Cardiac muscle cell (in vitro differentiated cells and primary cell): ENCODE measurements around the gene FOXRED1. TPM values are rescaled to one million over a fixed set of nuclear protein-coding genes. Genes with fewer than 3 reads are reported as not detected.

Source experiments
- DNase-seq, 2 donors: peaks; one replicate each; pipeline versions ENCODE4 v3.0.0 to v3.0.0-alpha.2; 2010 to 2017; ENCODE audit warnings: low read depth in 1 of 2, low spot score in 1 of 2
- H3K27ac ChIP-seq: fragments of 200-600 bp; sonication (generic); 2 replicates; pipeline ENCODE4 v1.5.1; 2016
- H3K27me3 ChIP-seq: fragments of 200-600 bp; sonication (generic); 2 replicates; pipeline ENCODE4 v1.6.0; 2016; ENCODE audit warnings: control low read depth
- H3K36me3 ChIP-seq: fragments of 200-600 bp; sonication (generic); 2 replicates; pipeline ENCODE4 v1.5.1; 2016; ENCODE audit warnings: control low read depth
- H3K4me1 ChIP-seq: fragments of 200-600 bp; sonication (generic); 2 replicates; pipeline ENCODE4 v1.8.1; 2017; ENCODE audit warnings: low read depth, mild to moderate bottlenecking, mixed run types
- H3K4me3 ChIP-seq: fragments of 200-600 bp; sonication (generic); 2 replicates; pipeline ENCODE4 v1.5.1; 2016; ENCODE audit warnings: mild to moderate bottlenecking
- H3K9me3 ChIP-seq: fragments of 200-600 bp; sonication (generic); 2 replicates; pipeline ENCODE4 v1.5.1; 2017; ENCODE audit warnings: low read depth, mild to moderate bottlenecking, control low read depth
- CTCF ChIP-seq: IDR thresholded peaks from 2 replicates; pipeline ENCODE4 v1.5.1; 2012; ENCODE audit warnings: low read depth, mild to moderate bottlenecking, low read length
- polyA plus RNA-seq: library from polyadenylated mRNA; unstranded; fragments of >200 nt; fragmentation: Nextera tagmentation; extraction: Ambion mirVana; gene quantifications from 2 replicates; pipeline ENCODE4 v1.2.1, GENCODE V29; 2016
- total RNA-seq: library from RNA; depleted of rRNA; stranded (reverse); fragments of >200 nt; gene quantifications from 2 replicates; pipeline ENCODE4 v1.2.3, GENCODE V29; 2016

The FOXRED1 gene
- total and polyA plus RNA-seq, 2 experiments from 2014 or later, result 38.5 to 68.5 TPM

- H3K9me3 ChIP-seq, result no peaks in the 10 kb centered on the region
- TF ChIP-seq CTCF, result no peak
- H3K4me1 ChIP-seq, result no peaks in the 10 kb centered on the region
- no peaks in the 10 kb centered on the region for H3K36me3 ChIP-seq
- no peak overlapping the region for H3K4me3 ChIP-seq
- no peaks in the 10 kb centered on the region for H3K27me3 ChIP-seq
- H3K27ac ChIP-seq, result no peak overlapping the region
- no peak for DNase-seq
Observed at GRCh38 chr11:126293726-126294125, 24.8 kb downstream of the FOXRED1 start.

GRCh38 chr11:126297004-126297403 is 28.1 kb downstream of the FOXRED1 start:
- Histone ChIP-seq H3K27ac (no peak overlapping the region), H3K4me3 (no peak overlapping the region), H3K4me1 (no peaks in the 10 kb centered on the region)

GRCh38 chr11:126303623-126304456 is 34.9 kb downstream of the FOXRED1 start, which contains the start of gene DCPS:
Gene DCPS (plus strand): TSS chr11:126304060. CDS start chr11:126304081, 21 bp downstream.
- Histone ChIP-seq H3K36me3 (no peaks in the 10 kb centered on the region), H3K4me1 (peaks cover 4% of the 10 kb centered on the region), H3K27ac (peak within 1 kb of the TSS; percentile 77), H3K9me3 (no peaks in the 10 kb centered on the region), H3K27me3 (no peaks in the 10 kb centered on the region), H3K4me3 (peak within 1 kb of the TSS; percentile 49)
- peak; percentile 92 to 95 for DNase-seq
- TF ChIP-seq CTCF, result no peak

More at GRCh38 chr11:126297004-126297403, 28.1 kb downstream of the FOXRED1 start:
- TF ChIP-seq CTCF, result no peak
- no peaks in the 10 kb centered on the region for H3K27me3 ChIP-seq
- DNase-seq, result no peak
- no peaks in the 10 kb centered on the region for H3K36me3 ChIP-seq
- H3K9me3 ChIP-seq, result no peaks in the 10 kb centered on the region

GRCh38 chr11:126304457-126305075 is 35.6 kb downstream of the FOXRED1 start:
- no peak for DNase-seq
- H3K4me3 ChIP-seq, result peak overlapping the region; percentile 49

GRCh38 chr11:126305699-126306098 is 36.7 kb downstream of the FOXRED1 start:
- H3K27me3 ChIP-seq, result no peaks in the 10 kb centered on the region

More at GRCh38 chr11:126304457-126305075, 35.6 kb downstream of the FOXRED1 start:
- Histone ChIP-seq H3K27me3 (no peaks in the 10 kb centered on the region), H3K27ac (no peak overlapping the region), H3K9me3 (no peaks in the 10 kb centered on the region), H3K4me1 (peaks cover 4% of the 10 kb centered on the region), H3K36me3 (no peaks in the 10 kb centered on the region)
- TF ChIP-seq CTCF, result no peak

More at GRCh38 chr11:126305699-126306098, 36.7 kb downstream of the FOXRED1 start:
- Histone ChIP-seq H3K36me3 (no peaks in the 10 kb centered on the region), H3K27ac (no peak overlapping the region), H3K4me1 (peaks cover 4% of the 10 kb centered on the region), H3K4me3 (no peak overlapping the region), H3K9me3 (no peaks in the 10 kb centered on the region)
- no peak for TF ChIP-seq CTCF
- no peak for DNase-seq
